Stomach smooth muscle (tissue), 2 donors: ENCODE measurements around the gene NEK11.

Source experiments
- H3K27ac ChIP-seq: one replicate; pipeline ENCODE4 v1.7.0; 2013; ENCODE audit warnings: mild to moderate bottlenecking, low read length, inconsistent platforms
- H3K27me3 ChIP-seq, 2 donors: one replicate each; pipeline ENCODE4 v1.7.0; 2013; ENCODE audit warnings: low read length in 2 of 2; ENCODE audit not compliant: insufficient read depth in 2 of 2, control insufficient read depth in 1 of 2
- H3K36me3 ChIP-seq, 2 donors: one replicate each; pipeline ENCODE4 v1.7.0; 2013; ENCODE audit warnings: low read length in 2 of 2; ENCODE audit not compliant: control insufficient read depth in 2 of 2, insufficient read depth in 2 of 2
- H3K4me1 ChIP-seq: one replicate; pipeline ENCODE4 v1.7.0; 2013; ENCODE audit warnings: low read length; ENCODE audit not compliant: control insufficient read depth, insufficient read depth
- H3K4me3 ChIP-seq, 2 donors: one replicate each; pipeline ENCODE4 v1.7.0; 2013; ENCODE audit warnings: low read length in 2 of 2
- H3K9ac ChIP-seq, 2 donors: one replicate each; pipeline ENCODE4 v1.7.0; 2013; ENCODE audit warnings: low read length in 2 of 2, mild to moderate bottlenecking in 1 of 2
- H3K9me3 ChIP-seq, 2 donors: one replicate each; pipeline ENCODE4 v1.7.0; 2013; ENCODE audit warnings: low read length in 2 of 2; ENCODE audit not compliant: control insufficient read depth in 2 of 2
- donor health status: healthy.
- donor health status: Pancreatic carcinoma.

The NEK11 gene

DNA sequence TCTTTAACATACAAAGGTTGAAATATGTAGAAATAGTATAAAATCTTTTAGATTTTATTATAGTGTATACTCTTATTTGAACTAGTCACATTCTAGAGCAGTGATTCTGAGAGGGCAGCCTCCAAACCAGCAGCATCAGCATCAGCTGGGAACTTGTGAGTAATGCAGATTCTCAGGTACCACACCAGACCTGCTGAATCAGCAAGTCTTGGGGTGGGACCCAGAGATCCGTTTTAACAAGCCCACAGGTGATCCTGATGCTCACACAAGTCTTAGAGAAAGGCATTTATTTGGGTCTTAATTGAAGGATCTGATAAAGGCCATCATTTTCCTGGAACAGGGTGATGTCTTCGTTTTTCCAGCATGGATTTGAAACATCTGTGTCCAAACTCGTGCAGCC lies 195.9 kb downstream of the NEK11 start:
- Histone ChIP-seq H3K4me3 (no peak overlapping the region), H3K36me3 (no peaks in the 10 kb centered on the region), H3K27me3 (no peaks in the 10 kb centered on the region), H3K4me1 (no peaks in the 10 kb centered on the region), H3K27ac (no peak overlapping the region), H3K9ac (no peak overlapping the region), H3K9me3 (no peaks in the 10 kb centered on the region)

DNA sequence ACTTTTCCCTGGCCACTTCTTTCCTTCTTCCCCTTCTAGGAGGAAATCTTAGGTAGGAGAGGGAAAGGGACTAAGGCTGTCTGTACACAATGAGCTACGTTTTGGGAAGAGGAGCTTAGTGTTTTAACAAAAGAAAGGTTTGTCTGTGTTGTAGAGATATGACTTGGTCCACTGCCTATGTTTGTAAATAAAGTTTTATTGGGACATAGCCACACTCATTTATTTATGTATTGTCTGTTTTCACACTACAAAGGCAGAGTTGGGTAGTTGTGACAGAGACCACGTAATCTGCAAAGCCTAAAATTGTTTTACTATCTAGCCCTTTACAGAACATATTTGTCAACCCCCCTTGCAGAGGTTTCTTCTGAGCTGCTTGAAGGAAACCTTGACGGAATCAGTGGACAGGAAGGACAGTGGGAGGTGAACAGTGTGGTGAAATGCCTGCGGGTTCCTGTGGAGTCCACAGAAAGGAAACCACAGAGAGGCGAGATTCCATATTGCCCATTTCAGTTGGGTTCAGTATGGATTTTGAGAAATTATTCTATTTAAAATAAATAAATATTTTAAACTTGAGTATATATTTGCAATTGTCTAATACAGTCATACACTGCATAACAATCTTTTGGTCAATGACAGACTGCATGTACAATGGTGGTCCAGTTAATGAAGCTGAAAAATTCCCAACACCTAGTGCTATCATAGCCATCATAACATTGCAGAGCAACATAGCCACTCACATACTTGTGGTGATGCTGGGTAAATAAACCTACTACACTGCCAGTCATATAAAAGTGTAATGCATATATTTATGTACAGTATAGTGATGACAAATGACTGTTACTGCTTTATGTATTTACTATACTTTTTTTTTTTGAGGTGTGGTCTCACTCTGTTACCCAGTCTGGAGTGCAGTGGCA lies 197.0 kb downstream of the NEK11 start:
- Histone ChIP-seq H3K36me3 (no peaks in the 10 kb centered on the region), H3K4me1 (no peaks in the 10 kb centered on the region), H3K27ac (no peak overlapping the region), H3K4me3 (no peak overlapping the region), H3K9me3 (no peaks in the 10 kb centered on the region), H3K27me3 (no peaks in the 10 kb centered on the region), H3K9ac (no peak overlapping the region)

GRCh38 chr3:131224886-131225550 lies 198.3 kb downstream of the NEK11 start:
- Histone ChIP-seq H3K4me3 (no peak overlapping the region), H3K36me3 (no peaks in the 10 kb centered on the region), H3K27me3 (no peaks in the 10 kb centered on the region), H3K4me1 (no peaks in the 10 kb centered on the region), H3K27ac (no peak overlapping the region), H3K9ac (no peak overlapping the region), H3K9me3 (no peaks in the 10 kb centered on the region)

GRCh38 chr3:131228522-131228921 lies 201.8 kb downstream of the NEK11 start:
- no peaks in the 10 kb centered on the region for H3K36me3 ChIP-seq
- H3K4me1 ChIP-seq, result no peaks in the 10 kb centered on the region
- no peak overlapping the region for H3K9ac ChIP-seq
- H3K27ac ChIP-seq, result no peak overlapping the region
- H3K9me3 ChIP-seq, result no peaks in the 10 kb centered on the region
- no peaks in the 10 kb centered on the region for H3K27me3 ChIP-seq
- H3K4me3 ChIP-seq, result no peak overlapping the region

DNA sequence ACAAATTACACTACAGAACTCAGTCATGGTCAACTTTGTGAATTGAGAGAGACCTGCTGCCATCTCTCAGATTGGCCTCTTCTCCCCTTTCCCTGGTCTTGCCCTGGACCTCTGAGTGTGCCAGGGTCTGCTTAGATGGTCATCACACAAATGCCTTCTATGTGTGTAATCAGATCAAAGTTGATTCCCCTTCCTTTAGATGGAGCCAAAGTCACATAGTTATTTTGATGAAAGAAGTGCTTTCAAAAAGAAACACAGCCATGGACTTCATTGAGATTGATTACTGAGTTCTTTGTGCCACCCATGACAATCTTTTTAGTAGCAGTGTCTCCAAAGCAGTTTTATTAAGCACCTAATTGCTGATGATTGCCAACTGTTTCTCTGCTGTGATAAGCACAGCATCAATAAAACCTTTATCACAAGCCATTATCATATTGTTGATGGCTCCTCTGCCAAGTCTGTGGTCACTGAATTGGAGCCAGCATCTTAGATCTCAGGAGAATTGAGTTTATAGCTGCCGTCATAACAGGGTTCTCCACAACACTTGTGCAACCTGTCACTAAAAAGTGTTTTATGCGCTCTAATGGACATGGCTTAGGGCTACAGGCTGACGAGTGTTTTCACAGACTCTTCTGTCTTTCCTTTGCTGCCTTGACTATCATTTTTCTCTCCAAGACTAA lies 205.2 kb downstream of the NEK11 start:
- H3K4me3 ChIP-seq, result no peak overlapping the region
- H3K27ac ChIP-seq, result no peak overlapping the region
- no peaks in the 10 kb centered on the region for H3K27me3 ChIP-seq
- H3K9me3 ChIP-seq, result no peaks in the 10 kb centered on the region
- H3K36me3 ChIP-seq, result no peaks in the 10 kb centered on the region
- no peak overlapping the region for H3K9ac ChIP-seq
- no peaks in the 10 kb centered on the region for H3K4me1 ChIP-seq

DNA sequence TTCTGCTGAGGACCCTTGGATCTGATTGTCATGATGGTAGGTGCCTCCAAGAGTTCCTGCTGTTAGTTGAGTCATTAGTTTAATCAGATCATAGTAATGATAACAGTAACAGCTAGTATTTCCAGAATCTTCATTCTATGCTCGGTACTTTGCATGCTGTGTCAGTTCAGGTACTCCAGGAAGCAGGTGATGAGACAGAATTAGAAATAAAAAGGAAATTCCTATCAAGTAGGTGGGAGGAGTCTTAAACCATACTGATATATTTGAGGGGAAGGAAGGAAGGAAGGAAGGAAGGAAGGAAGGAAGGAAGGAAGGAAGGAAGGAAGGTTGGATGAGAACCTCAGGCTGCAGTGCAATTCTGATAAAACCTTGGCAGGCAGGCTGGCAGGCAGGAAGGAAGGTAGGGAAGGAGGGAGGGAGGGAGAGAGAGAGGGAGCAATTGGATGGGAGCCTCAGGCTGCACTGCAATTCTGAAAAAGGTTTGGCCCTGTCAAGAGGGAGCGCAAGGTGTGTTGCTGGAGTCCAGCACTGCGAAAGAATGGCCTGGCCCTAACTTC lies 206.1 kb downstream of the NEK11 start:
- no peaks in the 10 kb centered on the region for H3K9me3 ChIP-seq
- no peaks in the 10 kb centered on the region for H3K27me3 ChIP-seq
- no peaks in the 10 kb centered on the region for H3K4me1 ChIP-seq
- no peak overlapping the region for H3K9ac ChIP-seq
- no peak overlapping the region for H3K27ac ChIP-seq
- H3K4me3 ChIP-seq, result no peak overlapping the region
- H3K36me3 ChIP-seq, result no peaks in the 10 kb centered on the region

DNA sequence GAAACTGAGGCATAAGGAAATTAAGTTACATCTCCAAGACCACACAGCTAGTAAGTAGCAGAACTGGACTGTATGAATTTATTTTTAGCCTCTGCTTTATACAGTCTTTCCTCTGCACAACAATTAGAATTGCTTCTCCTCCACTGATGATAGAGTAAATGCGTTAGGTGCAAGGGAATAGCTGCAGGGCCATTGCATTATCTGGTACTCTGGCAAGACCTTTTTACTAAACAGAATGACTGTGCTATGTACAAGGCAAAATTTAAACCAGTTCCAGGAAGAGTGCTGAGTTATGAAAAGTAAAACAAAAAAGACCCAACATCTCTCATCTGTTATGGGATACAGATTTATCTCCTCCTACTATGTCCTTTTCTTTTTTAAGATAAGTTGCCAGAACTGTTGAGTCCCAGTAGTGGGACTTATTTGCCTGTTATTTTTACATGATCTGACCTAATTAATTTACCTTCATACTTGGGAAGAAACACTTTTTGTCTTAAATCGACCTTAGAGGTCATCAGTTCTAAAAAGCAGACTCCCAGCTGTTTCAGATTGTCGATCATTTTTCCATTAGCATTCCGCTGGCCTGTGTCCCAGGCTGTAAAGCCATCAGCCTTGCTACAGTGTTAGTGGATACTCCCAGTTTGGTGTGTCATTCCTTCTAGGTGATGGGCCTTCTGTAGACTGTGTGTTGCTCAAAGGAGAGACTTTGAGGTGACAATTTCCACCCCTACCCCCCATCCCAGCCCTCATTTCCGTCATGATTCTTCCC lies 207.4 kb downstream of the NEK11 start:
- no peak overlapping the region for H3K27ac ChIP-seq

DNA sequence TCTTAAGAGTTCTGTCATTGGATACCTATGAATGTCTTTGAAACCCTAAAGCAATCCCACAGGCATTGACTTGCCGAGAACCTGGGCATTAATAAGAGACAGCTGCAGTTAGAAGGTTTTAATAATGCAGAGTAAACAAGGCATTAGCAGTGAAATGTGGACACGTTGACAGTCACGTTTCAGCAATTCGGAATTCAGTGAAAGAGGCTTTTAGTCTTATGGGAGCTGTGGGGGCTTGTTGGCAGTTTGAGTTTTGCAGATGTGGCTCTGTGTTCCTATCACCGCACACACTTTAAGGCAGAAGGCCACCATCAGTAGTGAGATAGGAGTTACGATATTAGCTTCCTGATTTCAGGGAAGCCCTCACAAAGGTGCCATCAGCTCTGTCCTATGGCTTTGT lies 209.7 kb downstream of the NEK11 start:
- no peak overlapping the region for H3K27ac ChIP-seq
- no peaks in the 10 kb centered on the region for H3K4me1 ChIP-seq
- no peaks in the 10 kb centered on the region for H3K36me3 ChIP-seq
- no peaks in the 10 kb centered on the region for H3K27me3 ChIP-seq
- H3K9me3 ChIP-seq, result no peaks in the 10 kb centered on the region
- no peak overlapping the region for H3K4me3 ChIP-seq
- H3K9ac ChIP-seq, result no peak overlapping the region

More for the DNA sequence above, 207.4 kb downstream of the NEK11 start:
- no peaks in the 10 kb centered on the region for H3K36me3 ChIP-seq
- no peak overlapping the region for H3K4me3 ChIP-seq
- H3K9ac ChIP-seq, result no peak overlapping the region
- no peaks in the 10 kb centered on the region for H3K9me3 ChIP-seq
- no peaks in the 10 kb centered on the region for H3K4me1 ChIP-seq
- no peaks in the 10 kb centered on the region for H3K27me3 ChIP-seq

DNA sequence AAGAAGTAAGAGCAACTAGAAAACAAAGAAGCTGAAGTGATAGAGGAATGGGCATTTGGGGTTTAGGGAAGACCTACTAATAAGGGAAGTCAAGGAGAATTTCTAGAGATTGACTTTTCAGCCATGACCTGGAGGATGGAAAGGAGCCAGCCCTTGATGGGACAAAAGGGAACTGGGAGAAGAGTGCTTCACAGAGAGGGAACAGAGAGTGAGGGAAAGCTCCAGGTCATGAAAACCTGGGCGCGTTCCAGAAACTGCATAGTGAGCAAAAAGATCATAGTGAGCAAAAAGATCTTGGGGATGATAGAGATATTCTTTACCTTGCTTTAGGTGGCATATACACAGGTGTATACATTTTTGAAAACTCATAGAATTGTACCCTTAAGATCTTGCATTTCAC lies 211.8 kb downstream of the NEK11 start:
- no peaks in the 10 kb centered on the region for H3K36me3 ChIP-seq
- H3K27me3 ChIP-seq, result no peaks in the 10 kb centered on the region
- H3K4me3 ChIP-seq, result no peak overlapping the region

DNA sequence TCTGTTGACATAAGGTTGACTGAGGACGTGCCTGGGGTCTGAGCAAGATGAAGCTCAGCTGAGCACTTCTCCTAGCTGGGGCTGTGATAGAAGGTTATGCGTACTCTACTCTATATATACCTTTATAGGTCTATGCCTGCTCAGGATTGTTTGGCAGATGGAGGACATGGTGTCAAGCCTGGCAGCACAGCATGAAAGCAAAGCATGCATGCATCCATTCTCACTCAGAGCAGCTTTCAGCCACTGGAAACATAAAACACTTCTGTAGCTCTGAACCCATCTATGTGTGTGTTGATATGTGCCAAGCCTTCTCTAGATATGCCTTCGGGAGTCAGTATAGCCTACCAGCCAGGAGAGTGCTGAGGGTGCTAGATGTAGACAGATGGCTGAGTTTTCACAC lies 212.6 kb downstream of the NEK11 start:
- no peaks in the 10 kb centered on the region for H3K36me3 ChIP-seq
- H3K9ac ChIP-seq, result no peak overlapping the region
- H3K27me3 ChIP-seq, result no peaks in the 10 kb centered on the region
- no peak overlapping the region for H3K27ac ChIP-seq
- H3K9me3 ChIP-seq, result no peaks in the 10 kb centered on the region
- H3K4me3 ChIP-seq, result no peak overlapping the region
- H3K4me1 ChIP-seq, result no peaks in the 10 kb centered on the region

More for the DNA sequence above, 211.8 kb downstream of the NEK11 start:
- no peak overlapping the region for H3K9ac ChIP-seq
- H3K27ac ChIP-seq, result no peak overlapping the region
- H3K4me1 ChIP-seq, result no peaks in the 10 kb centered on the region
- no peaks in the 10 kb centered on the region for H3K9me3 ChIP-seq
